ENCODE data around the gene RNASEL.

Gene RNASEL

DNA sequence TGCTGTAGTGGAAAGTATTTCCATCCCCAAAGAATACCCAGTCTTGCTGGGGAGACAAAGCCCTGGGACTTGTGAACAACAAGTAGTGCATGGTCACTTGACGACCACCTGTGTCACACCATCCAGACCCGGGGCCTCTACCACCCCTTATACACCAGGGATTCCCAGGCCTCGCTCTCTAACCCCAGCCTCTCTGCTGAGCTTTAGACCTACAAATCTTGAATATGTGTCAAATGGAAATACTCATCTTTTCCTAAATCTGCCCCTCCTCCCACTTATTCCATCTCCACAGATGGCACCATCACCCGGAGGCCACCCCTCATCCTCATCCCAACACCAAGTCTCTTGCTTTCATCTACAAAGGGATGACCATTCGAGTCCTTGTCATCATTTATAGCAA lies 875 bp upstream of the RNASEL start:
- no peak for TF ChIP-seq CTCF (IDR thresholded peaks at IDR 0.05; ENCODE audit: low read depth, low read length)
- DNase-seq (ENCODE audit: low read depth in 2 of 2), result no peak
- H3K4me3 ChIP-seq (replicated peaks in 1 of 2; ENCODE audit: low read depth in 2 of 2, low read length in 2 of 2), result no peak overlapping the region

- no peak for DNase-seq (ENCODE audit: low read depth in 2 of 2)
- H3K4me3 ChIP-seq (replicated peaks in 1 of 2; ENCODE audit: low read depth in 2 of 2, low read length in 2 of 2), result peak overlapping the region in 1 of 2 donors; percentile 64
- no peak for TF ChIP-seq CTCF (IDR thresholded peaks at IDR 0.05; ENCODE audit: low read depth, low read length)
These were observed 464 bp upstream of the RNASEL start for GRCh38 chr1:182589520-182589919.

GRCh38 chr1:182587666-182588499 lies 1.2 kb downstream of the RNASEL start:
- no peak for DNase-seq (ENCODE audit: low read depth in 2 of 2)
- H3K4me3 ChIP-seq (replicated peaks in 1 of 2; ENCODE audit: low read depth in 2 of 2, low read length in 2 of 2), result peak overlapping the region; percentile 64 to 82
- TF ChIP-seq CTCF (IDR thresholded peaks at IDR 0.05; ENCODE audit: low read depth, low read length), result no peak

DNA sequence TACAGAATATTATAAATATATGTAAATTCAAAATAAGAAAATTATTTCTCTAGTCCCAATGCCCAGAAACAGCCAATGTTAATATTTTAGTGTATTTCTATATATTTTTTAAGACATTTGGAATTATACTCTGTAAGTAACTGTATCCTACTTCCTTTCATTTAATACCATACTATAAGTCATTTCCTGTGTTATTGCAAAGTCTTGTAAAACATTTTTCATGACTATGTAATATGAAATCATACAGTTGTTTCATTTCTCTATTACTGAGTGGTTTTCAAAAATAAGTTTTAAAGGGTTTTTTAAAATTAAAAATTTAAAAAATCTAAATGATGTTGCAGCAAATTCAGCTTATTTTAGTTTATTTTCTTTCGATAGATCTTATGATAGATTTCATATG lies 2.0 kb downstream of the RNASEL start:
- no peak overlapping the region for H3K4me3 ChIP-seq (replicated peaks in 1 of 2; ENCODE audit: low read depth in 2 of 2, low read length in 2 of 2)
- no peak for DNase-seq (ENCODE audit: low read depth in 2 of 2)
- TF ChIP-seq CTCF (IDR thresholded peaks at IDR 0.05; ENCODE audit: low read depth, low read length), result no peak

DNA sequence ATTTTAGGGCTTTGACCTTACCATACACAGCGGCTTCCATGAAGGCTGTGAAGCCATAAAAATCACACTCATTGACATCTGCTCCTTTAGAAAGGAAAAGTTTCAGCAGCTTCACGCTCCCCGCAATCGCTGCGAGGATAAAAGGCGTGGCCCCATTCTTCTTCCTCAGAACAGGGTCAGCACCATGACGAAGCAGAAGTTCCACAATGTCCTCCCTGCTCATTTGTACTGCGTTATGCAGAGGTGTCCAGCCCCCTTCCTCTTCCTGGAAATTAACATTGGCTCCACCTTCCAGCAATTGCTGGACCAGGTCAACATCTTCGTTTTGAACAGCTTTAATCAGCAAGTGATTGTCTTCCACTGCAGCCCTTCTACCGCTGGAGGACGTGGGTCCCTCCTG lies 2.7 kb downstream of the RNASEL start:
- H3K4me3 ChIP-seq (replicated peaks in 1 of 2; ENCODE audit: low read depth in 2 of 2, low read length in 2 of 2), result no peak overlapping the region
- no peak for DNase-seq (ENCODE audit: low read depth in 2 of 2)
- TF ChIP-seq CTCF (IDR thresholded peaks at IDR 0.05; ENCODE audit: low read depth, low read length), result no peak

- no peak for TF ChIP-seq CTCF (IDR thresholded peaks at IDR 0.05; ENCODE audit: low read depth, low read length)
- H3K4me3 ChIP-seq (replicated peaks in 1 of 2; ENCODE audit: low read depth in 2 of 2, low read length in 2 of 2), result no peak overlapping the region
- DNase-seq (ENCODE audit: low read depth in 2 of 2), result no peak
These were observed 4.3 kb downstream of the RNASEL start for GRCh38 chr1:182584746-182585145.

DNA sequence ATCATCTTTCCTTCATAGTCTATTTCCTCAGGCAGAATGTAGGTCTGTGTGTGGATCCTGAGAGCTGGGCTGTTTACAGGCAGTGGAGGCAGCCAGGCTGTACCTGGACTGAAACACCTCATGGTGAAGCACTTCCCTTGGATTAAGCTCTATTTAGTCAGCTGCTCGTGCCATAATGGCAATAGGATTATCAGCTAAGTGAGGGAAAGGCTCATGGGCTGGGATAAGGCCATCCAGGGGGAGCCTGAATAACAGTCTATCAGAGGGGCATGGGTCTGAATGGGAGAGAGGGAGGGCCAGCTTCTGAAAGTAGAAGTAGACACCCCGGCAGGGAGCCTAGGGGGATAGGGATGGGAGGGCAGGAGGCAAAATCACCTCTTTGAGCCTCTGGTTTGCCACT lies 8.3 kb downstream of the RNASEL start:
- no peak for TF ChIP-seq CTCF (IDR thresholded peaks at IDR 0.05; ENCODE audit: low read depth, low read length)
- H3K4me3 ChIP-seq (replicated peaks in 1 of 2; ENCODE audit: low read depth in 2 of 2, low read length in 2 of 2), result no peak overlapping the region
- DNase-seq (ENCODE audit: low read depth in 2 of 2), result no peak
